ENCODE data around the gene PRKCG.

DNA sequence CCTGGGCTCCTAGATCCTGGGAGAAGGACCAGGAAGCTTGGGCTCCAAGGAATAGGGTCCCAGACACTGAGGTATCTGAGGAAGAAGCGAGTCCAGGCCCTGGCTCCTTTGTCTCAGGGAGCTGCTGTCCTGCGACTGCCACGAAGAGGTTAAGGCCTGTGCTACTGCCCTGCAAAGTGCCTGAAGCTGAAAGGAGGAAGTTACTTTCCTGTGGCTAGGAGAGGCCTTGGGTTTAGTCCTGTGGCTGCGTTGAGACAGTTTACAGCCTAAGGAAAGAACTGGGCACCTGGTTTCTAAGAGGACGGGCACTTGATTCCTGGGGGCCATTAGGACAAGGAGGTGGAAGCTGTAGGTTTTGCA lies 11.5 kb upstream of the PRKCG start:
- TF ChIP-seq CTCF (IDR thresholded peaks at IDR 0.05; ENCODE audit: poor library complexity): no peak
- TF ChIP-seq EZH2phosphoT487 (IDR thresholded peaks at IDR 0.05; ENCODE audit: low read depth, severe bottlenecking, unreplicated experiment): no peak
- no peak for TF ChIP-seq EZH2 (IDR thresholded peaks at IDR 0.05; ENCODE audit: borderline replicate concordance)

All from hepatocyte (in vitro differentiated cells).